Measurements from ENCODE around the gene RILPL1. TPM values are rescaled to one million over a fixed set of nuclear protein-coding genes. Genes with fewer than 3 reads are reported as not detected.

Gene RILPL1
- total and polyA plus RNA-seq, 2 of the 4 experiments (the other 2 are of a cell fraction): 11.1 to 19.8 TPM

DNA sequence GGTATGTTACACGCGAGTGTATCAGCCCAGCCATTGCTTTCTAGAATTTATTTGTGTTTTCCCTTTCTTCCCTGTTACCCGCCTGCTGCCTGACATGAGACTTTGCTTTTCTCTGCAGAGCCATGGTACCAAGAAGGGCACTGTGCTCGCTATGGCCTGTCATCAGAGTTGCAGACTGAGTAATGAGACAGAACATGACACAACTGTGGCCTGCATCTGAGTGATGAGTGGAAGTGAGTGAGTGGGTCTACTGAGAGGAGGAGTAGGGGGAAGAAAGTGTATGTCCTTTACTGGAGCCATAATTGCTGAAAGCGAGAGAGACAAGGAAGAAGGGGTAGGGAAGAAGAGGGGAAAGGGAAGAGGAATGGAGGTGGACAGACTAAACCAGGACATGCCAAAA lies 2.9 kb downstream of the RILPL1 start:
- no peak overlapping the region for H2BK120ac ChIP-seq (ENCODE audit: low read depth, low read length)
- 0 out of 2 replicates have a peak overlapping the region, but pooled peaks have one; percentile 29 for H3K14ac ChIP-seq (replicated peaks; ENCODE audit: low read depth, low read length)
- WGBS, 2 experiments (ENCODE audit: extremely low coverage in 2 of 2, insufficient read length in 1 of 2): 83% methylated on average over 1 of the region's 5 CpGs; no CpG with 5 or more reads in 1 of the 2 experiments
- in situ Hi-C loops (cut with MboI; ENCODE audit: low sequenced_read_pairs): loop anchor here (5.0 kb wide), 1 partner anchor 52 kb away; the partner anchor contains the start of gene TMED2
- no peak overlapping the region for H3K18ac ChIP-seq (ENCODE audit: low read depth, low read length)
- no peaks in the 10 kb centered on the region for H3K9me3 ChIP-seq (ENCODE audit: control insufficient read depth, insufficient read depth, low read length)
- ATAC-seq (ENCODE audit: low read depth) (no peak), DNase-seq (no peak)
- no peak overlapping the region for H3K56ac ChIP-seq (ENCODE audit: extremely low read depth, insufficient read depth, low read length)
- H2BK15ac ChIP-seq (ENCODE audit: low read depth, low read length): no peak overlapping the region
- no TSS peak for BruUV-seq (replicated peaks)
- ChIA-PET POLR2A (ENCODE audit: unreplicated experiment) (no interaction called here), CTCF (no interaction called here)
- H3K23ac ChIP-seq (ENCODE audit: low read depth, low read length): peak overlapping the region; percentile 42
- H4K20me1 ChIP-seq (ENCODE audit: insufficient read depth, low read length): peaks cover 23% of the 10 kb centered on the region; the same call in 1 of the 2 replicates
- peak overlapping the region; percentile 9 for H2AK9ac ChIP-seq (replicated peaks; ENCODE audit: low read depth, low read length, poor library complexity)
- peaks cover 13% of the 10 kb centered on the region for H3K36me3 ChIP-seq (ENCODE audit: control insufficient read depth, insufficient read depth, low read length)
- no peak overlapping the region for H3K4me3 ChIP-seq (ENCODE audit: insufficient read depth, low read depth, low read length)
- TF ChIP-seq MXI1 (IDR thresholded peaks at IDR 0.05; ENCODE audit: borderline replicate concordance, low read depth, low read length): no peak
- no peak for TF ChIP-seq RAD21 (IDR thresholded peaks at IDR 0.05; ENCODE audit: low read length)
- no peak for TF ChIP-seq MAFK (IDR thresholded peaks at IDR 0.05; ENCODE audit: low read depth, low read length)
- TF ChIP-seq FOS (IDR thresholded peaks at IDR 0.05; ENCODE audit: low read depth, low read length): no peak
- no peak for TF ChIP-seq SMC3 (IDR thresholded peaks at IDR 0.05; ENCODE audit: low read depth, low read length)
- TF ChIP-seq CEBPB (IDR thresholded peaks at IDR 0.05; ENCODE audit: low read depth, low read length): no peak
- TF ChIP-seq, protein P1, sequence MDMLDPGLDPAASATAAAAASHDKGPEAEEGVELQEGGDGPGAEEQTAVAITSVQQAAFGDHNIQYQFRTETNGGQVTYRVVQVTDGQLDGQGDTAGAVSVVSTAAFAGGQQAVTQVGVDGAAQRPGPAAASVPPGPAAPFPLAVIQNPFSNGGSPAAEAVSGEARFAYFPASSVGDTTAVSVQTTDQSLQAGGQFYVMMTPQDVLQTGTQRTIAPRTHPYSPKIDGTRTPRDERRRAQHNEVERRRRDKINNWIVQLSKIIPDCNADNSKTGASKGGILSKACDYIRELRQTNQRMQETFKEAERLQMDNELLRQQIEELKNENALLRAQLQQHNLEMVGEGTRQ (IDR thresholded peaks at IDR 0.05; ENCODE audit: low read depth, low read length): no peak
- TF ChIP-seq ELK1 (IDR thresholded peaks at IDR 0.05; ENCODE audit: borderline replicate concordance, low read depth, low read length): no peak
- no peak for TF ChIP-seq NFE2L2 (IDR thresholded peaks at IDR 0.05; ENCODE audit: low read depth, low read length)
- TF ChIP-seq CTCF (conservative IDR thresholded peaks at IDR 0.05; ENCODE audit: low read depth, low read length): no peak
- no peak for TF ChIP-seq RCOR1 (IDR thresholded peaks at IDR 0.05; ENCODE audit: insufficient replicate concordance, low read length)
- TF ChIP-seq BHLHE40 (IDR thresholded peaks at IDR 0.05; ENCODE audit: low read depth, low read length): no peak
- TF ChIP-seq RFX5 (IDR thresholded peaks at IDR 0.05; ENCODE audit: low read depth, low read length): no peak
- TF ChIP-seq CHD1 (IDR thresholded peaks at IDR 0.05; ENCODE audit: low read depth, low read length): no peak
- TF ChIP-seq MAZ (IDR thresholded peaks at IDR 0.05; ENCODE audit: borderline replicate concordance, low read depth, low read length): no peak
- TF ChIP-seq POLR2A (IDR thresholded peaks at IDR 0.05; ENCODE audit: low read depth, low read length): no peak
- H3K9ac ChIP-seq (ENCODE audit: low read depth, low read length): no peak overlapping the region
- intact Hi-C loops (cut with micrococcal nuclease): no loop called here
- H3K27ac ChIP-seq (ENCODE audit: insufficient read depth, low read length): no peak overlapping the region
- no peak overlapping the region for H2BK5ac ChIP-seq (ENCODE audit: low read depth, low read length, poor library complexity, severe bottlenecking)
- dilution Hi-C loops (cut with HindIII; ENCODE audit: low sequenced_read_pairs, unreplicated experiment): no loop called here
- no peak overlapping the region for H2AK5ac ChIP-seq (ENCODE audit: low read depth, low read length)
- H3K4me1 ChIP-seq (ENCODE audit: control insufficient read depth, insufficient read depth, low read length): peaks cover 9% of the 10 kb centered on the region
- H2AFZ ChIP-seq (replicated peaks; ENCODE audit: low read length, poor library complexity): no peak overlapping the region
- H4K5ac ChIP-seq (ENCODE audit: low read depth, low read length): no peak overlapping the region
- no peak overlapping the region for H4K8ac ChIP-seq (ENCODE audit: low read depth in 2 of 2, low read length in 2 of 2)
- H2BK20ac ChIP-seq (ENCODE audit: low read depth, low read length): no peak overlapping the region
- no peaks in the 10 kb centered on the region for H3K27me3 ChIP-seq (ENCODE audit: control insufficient read depth, insufficient read depth, low read length)
- no peak overlapping the region for H3K4ac ChIP-seq (ENCODE audit: low read depth, low read length)
- peaks cover 8% of the 10 kb centered on the region for H3K9me1 ChIP-seq (ENCODE audit: insufficient read depth, low read length)
- no peak overlapping the region; the same call in 1 of the 2 replicates for H3K4me2 ChIP-seq (ENCODE audit: low read depth, low read length)
- H3K79me1 ChIP-seq (ENCODE audit: low read depth in 1 of 2, low read length in 2 of 2): peaks cover 33 to 72% of the 10 kb centered on the region in 2 experiments
- H4K91ac ChIP-seq (ENCODE audit: insufficient read depth, low read depth, low read length): no peak overlapping the region
